Measurements from ENCODE around the gene CASQ1. TPM values are rescaled to one million over a fixed set of nuclear protein-coding genes. Genes with fewer than 3 reads are reported as not detected.

Gene CASQ1
- total and polyA plus RNA-seq, 9 of the 15 experiments (the other 6 are each of a cell fraction or from before 2014, with no cell fraction given) = not detected

- CTCF ChIA-PET (ENCODE audit: low intra/inter-chr PET ratio) = interaction anchor here (0.6 kb wide), 1 partner anchor 36 kb away, joined by 4 read pairs; no protein-coding TSS in a partner anchor
- H3K27me3 ChIP-seq (ENCODE audit: control insufficient read depth in 2 of 2, insufficient read depth in 2 of 2, low read length in 2 of 2) = no peaks in the 10 kb centered on the region
- 88% methylated on average over 5 of the region's 5 CpGs for WGBS (ENCODE audit: insufficient coverage, low coverage, missing lambda C conversion rate)
- H3K27ac ChIP-seq (ENCODE audit: extremely low read depth, low read depth, low read length) = no peak overlapping the region
- DNase-seq (ENCODE audit: extremely low read depth in 1 of 4, low spot score in 3 of 4) (no peak), FAIRE-seq (no peak), ATAC-seq (no peak)
- POLR2A ChIA-PET = interaction anchor here (0.6 kb wide), 1 partner anchor 933 kb away, joined by 3 read pairs; no protein-coding TSS in a partner anchor
- H3K4me3 ChIP-seq = no peak overlapping the region
- H3K9ac ChIP-seq (ENCODE audit: insufficient read depth in 1 of 2, low read depth in 2 of 2, low read length in 2 of 2) = no peak overlapping the region
- in situ Hi-C loops (cut with MboI) (no loop called here), intact Hi-C loops (cut with micrococcal nuclease) (no loop called here)
- peaks cover 0 to 3% of the 10 kb centered on the region in 2 experiments; a peak in 1 of 5 replicates for H3K4me1 ChIP-seq (replicated peaks in 1 of 2; ENCODE audit: control insufficient read depth in 2 of 2, insufficient read depth in 2 of 2, low read length in 2 of 2)
- no peak overlapping the region for H3K4me2 ChIP-seq (ENCODE audit: insufficient read depth, low read length)
- no peak overlapping the region for H2AFZ ChIP-seq (ENCODE audit: low read depth, low read length)
- no TSS peak for BruUV-seq (replicated peaks)
- H3K79me2 ChIP-seq (ENCODE audit: control insufficient read depth, insufficient read depth, low read length) = no peaks in the 10 kb centered on the region
- no peak for TF ChIP-seq EWSR1 (IDR thresholded peaks at IDR 0.05; ENCODE audit: borderline replicate concordance, low read depth, partially characterized antibody)
- TF ChIP-seq ZC3H4 (CRISPR knock-in tag; IDR thresholded peaks at IDR 0.05; ENCODE audit: borderline replicate concordance) = no peak
- no peak for TF ChIP-seq ZBTB26 (CRISPR knock-in tag; IDR thresholded peaks at IDR 0.05)
- TF ChIP-seq ETV1 (tag; conservative IDR thresholded peaks at IDR 0.05; ENCODE audit: low read depth) = no peak
- no peak for TF ChIP-seq DPF2 (IDR thresholded peaks at IDR 0.05)
- TF ChIP-seq, protein P1, sequence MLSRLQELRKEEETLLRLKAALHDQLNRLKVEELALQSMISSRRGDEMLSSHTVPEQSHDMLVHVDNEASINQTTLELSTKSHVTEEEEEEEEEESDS (CRISPR knock-in tag; IDR thresholded peaks at IDR 0.05) = no peak
- TF ChIP-seq, protein P2, sequence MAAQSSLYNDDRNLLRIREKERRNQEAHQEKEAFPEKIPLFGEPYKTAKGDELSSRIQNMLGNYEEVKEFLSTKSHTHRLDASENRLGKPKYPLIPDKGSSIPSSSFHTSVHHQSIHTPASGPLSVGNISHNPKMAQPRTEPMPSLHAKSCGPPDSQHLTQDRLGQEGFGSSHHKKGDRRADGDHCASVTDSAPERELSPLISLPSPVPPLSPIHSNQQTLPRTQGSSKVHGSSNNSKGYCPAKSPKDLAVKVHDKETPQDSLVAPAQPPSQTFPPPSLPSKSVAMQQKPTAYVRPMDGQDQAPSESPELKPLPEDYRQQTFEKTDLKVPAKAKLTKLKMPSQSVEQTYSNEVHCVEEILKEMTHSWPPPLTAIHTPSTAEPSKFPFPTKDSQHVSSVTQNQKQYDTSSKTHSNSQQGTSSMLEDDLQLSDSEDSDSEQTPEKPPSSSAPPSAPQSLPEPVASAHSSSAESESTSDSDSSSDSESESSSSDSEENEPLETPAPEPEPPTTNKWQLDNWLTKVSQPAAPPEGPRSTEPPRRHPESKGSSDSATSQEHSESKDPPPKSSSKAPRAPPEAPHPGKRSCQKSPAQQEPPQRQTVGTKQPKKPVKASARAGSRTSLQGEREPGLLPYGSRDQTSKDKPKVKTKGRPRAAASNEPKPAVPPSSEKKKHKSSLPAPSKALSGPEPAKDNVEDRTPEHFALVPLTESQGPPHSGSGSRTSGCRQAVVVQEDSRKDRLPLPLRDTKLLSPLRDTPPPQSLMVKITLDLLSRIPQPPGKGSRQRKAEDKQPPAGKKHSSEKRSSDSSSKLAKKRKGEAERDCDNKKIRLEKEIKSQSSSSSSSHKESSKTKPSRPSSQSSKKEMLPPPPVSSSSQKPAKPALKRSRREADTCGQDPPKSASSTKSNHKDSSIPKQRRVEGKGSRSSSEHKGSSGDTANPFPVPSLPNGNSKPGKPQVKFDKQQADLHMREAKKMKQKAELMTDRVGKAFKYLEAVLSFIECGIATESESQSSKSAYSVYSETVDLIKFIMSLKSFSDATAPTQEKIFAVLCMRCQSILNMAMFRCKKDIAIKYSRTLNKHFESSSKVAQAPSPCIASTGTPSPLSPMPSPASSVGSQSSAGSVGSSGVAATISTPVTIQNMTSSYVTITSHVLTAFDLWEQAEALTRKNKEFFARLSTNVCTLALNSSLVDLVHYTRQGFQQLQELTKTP (IDR thresholded peaks at IDR 0.05; ENCODE audit: low read depth in 1 of 2, partially characterized antibody in 2 of 2) = no peak
- no peak for TF ChIP-seq ZNF239 (CRISPR knock-in tag; IDR thresholded peaks at IDR 0.05)
- no peak for TF ChIP-seq TAF9B (IDR thresholded peaks at IDR 0.05; ENCODE audit: partially characterized antibody)
- 0 out of 2 replicates have a peak, but pooled peaks cover 3% of the 10 kb centered on the region for H4K20me1 ChIP-seq (replicated peaks; ENCODE audit: control insufficient read depth, insufficient read depth, low read length)
- H3K36me3 ChIP-seq (ENCODE audit: control insufficient read depth, insufficient read depth, low read length) = peaks cover 93% of the 10 kb centered on the region
- H3K9me3 ChIP-seq (replicated peaks; ENCODE audit: control insufficient read depth, insufficient read depth, low read depth, low read length) = no peaks in the 10 kb centered on the region
- H3K9me1 ChIP-seq (ENCODE audit: control insufficient read depth, insufficient read depth, low read length) = no peaks in the 10 kb centered on the region
Measured at GRCh38 chr1:160236806-160237205, 46.4 kb downstream of the CASQ1 start.

Data from K562 (cell line).